IPS-20b (cell line): Measurements from ENCODE around the gene CERKL.

Experiments
- H3K27ac ChIP-seq: one replicate; pipeline ENCODE4 v1.5.1; 2013; ENCODE audit warnings: low read length
- H3K27me3 ChIP-seq: 2 replicates; pipeline ENCODE4 v1.6.1; 2013; ENCODE audit warnings: mild to moderate bottlenecking, low read length, inconsistent platforms; ENCODE audit not compliant: insufficient read depth
- H3K36me3 ChIP-seq: 2 replicates; pipeline ENCODE4 v1.6.1; 2013; ENCODE audit warnings: low read depth, mild to moderate bottlenecking, inconsistent platforms, low read length, moderate library complexity; ENCODE audit not compliant: insufficient read depth
- H3K4me1 ChIP-seq: 2 replicates; pipeline ENCODE4 v1.6.1; 2013; ENCODE audit warnings: mild to moderate bottlenecking, control low read depth, inconsistent platforms, low read length, moderate library complexity; ENCODE audit not compliant: insufficient read depth
- H3K4me3 ChIP-seq: 2 replicates; pipeline ENCODE4 v1.5.1; 2013; ENCODE audit warnings: mild to moderate bottlenecking, low read length, inconsistent platforms
- H3K9ac ChIP-seq: 2 replicates; pipeline ENCODE4 v1.6.1; 2013; ENCODE audit warnings: low read depth, mild to moderate bottlenecking, inconsistent platforms, low read length, moderate library complexity
- H3K9me3 ChIP-seq: 2 replicates; pipeline ENCODE4 v1.6.1; 2013; ENCODE audit warnings: mild to moderate bottlenecking, low read depth, low read length, inconsistent platforms; ENCODE audit not compliant: insufficient read depth

Gene CERKL

DNA sequence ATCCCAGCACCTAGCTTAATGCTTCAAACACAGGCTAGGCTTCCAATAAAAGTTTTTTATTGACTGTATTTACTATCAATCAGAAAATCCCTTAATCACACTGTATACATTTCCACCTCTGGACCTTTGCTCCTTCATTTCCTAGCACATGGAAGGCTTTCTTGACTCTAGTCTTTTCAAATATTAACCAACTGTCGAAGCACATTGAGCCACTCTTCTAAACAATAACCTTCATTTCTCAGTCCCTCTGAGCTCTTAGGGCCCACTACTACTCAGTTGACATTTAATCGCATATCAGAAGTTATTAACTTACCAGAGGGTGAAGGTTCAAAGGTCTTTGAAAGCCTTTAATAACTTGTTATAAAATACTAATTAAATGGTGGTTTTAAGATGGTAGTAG is 37.4 kb downstream of the CERKL start:
- H3K4me3 ChIP-seq, result no peak overlapping the region

GRCh38 chr2:181616715-181617114 is 40.2 kb downstream of the CERKL start:
- Histone ChIP-seq H3K9ac (no peak overlapping the region), H3K27ac (no peak overlapping the region), H3K4me3 (no peak overlapping the region), H3K9me3 (no peaks in the 10 kb centered on the region), H3K27me3 (no peaks in the 10 kb centered on the region), H3K36me3 (no peaks in the 10 kb centered on the region), H3K4me1 (no peaks in the 10 kb centered on the region)

More for the DNA sequence above, 37.4 kb downstream of the CERKL start:
- Histone ChIP-seq H3K9ac (no peak overlapping the region), H3K9me3 (no peaks in the 10 kb centered on the region), H3K27ac (no peak overlapping the region), H3K36me3 (no peaks in the 10 kb centered on the region), H3K27me3 (no peaks in the 10 kb centered on the region), H3K4me1 (no peaks in the 10 kb centered on the region)

- H3K9ac ChIP-seq, result no peak overlapping the region
Measured at GRCh38 chr2:181614874-181615638, 41.8 kb downstream of the CERKL start.

GRCh38 chr2:181613241-181613640 is 43.7 kb downstream of the CERKL start:
- Histone ChIP-seq H3K9me3 (no peaks in the 10 kb centered on the region), H3K27ac (no peak overlapping the region), H3K9ac (no peak overlapping the region), H3K4me1 (no peaks in the 10 kb centered on the region), H3K4me3 (no peak overlapping the region), H3K36me3 (no peaks in the 10 kb centered on the region), H3K27me3 (no peaks in the 10 kb centered on the region)

More at GRCh38 chr2:181614874-181615638, 41.8 kb downstream of the CERKL start:
- H3K4me3 ChIP-seq, result no peak overlapping the region
- no peaks in the 10 kb centered on the region for H3K36me3 ChIP-seq
- no peaks in the 10 kb centered on the region for H3K27me3 ChIP-seq
- H3K4me1 ChIP-seq, result no peaks in the 10 kb centered on the region
- H3K9me3 ChIP-seq, result no peaks in the 10 kb centered on the region
- no peak overlapping the region for H3K27ac ChIP-seq

DNA sequence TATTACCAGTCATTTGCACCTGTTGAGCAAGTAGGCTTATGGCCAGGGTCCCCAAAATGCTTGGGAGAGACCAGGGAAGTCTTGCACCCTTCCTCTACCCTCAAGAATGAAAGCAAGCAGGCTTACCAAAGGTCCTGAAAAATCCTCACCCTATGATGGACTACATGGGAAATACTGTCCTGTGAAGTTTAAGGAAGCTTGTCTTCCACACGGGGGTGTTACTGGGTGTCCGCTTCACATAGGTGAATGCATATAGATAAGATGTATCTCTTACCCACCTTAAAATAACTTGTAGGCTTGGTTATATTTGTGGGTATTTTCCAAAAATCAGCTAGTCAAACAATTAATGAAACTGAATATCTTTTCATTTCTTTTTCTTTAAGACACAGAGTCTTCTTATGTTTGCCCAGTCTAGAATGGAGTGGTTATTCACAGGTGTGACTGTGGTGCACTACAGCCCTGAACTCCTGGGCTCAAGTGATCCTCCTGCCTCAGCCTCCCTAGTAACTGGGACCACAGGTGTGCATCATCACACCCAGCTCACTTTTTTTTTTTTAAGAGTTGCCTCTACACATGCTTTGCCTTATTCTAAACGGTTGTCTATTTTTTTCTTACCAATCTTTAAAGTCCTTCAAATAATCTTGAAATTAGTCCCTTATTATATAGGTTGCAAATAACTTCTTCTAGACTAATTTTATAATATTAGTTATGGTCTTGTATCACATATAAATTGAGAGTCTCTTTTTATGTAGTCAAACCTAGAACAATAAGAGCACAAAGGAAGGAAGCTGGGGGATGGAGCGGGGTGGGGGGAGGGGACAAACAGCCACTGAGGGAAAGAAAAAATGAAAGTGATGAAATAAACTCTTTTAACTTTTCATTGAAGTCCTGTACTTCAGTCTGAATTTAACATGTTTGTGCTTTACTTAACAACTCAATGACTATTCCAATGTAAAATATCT is 49.0 kb downstream of the CERKL start:
- no peak overlapping the region for H3K27ac ChIP-seq
- H3K9me3 ChIP-seq, result no peaks in the 10 kb centered on the region
- H3K27me3 ChIP-seq, result no peaks in the 10 kb centered on the region
- no peaks in the 10 kb centered on the region for H3K36me3 ChIP-seq
- no peaks in the 10 kb centered on the region for H3K4me1 ChIP-seq
- H3K4me3 ChIP-seq, result no peak overlapping the region
- H3K9ac ChIP-seq, result no peak overlapping the region

- no peaks in the 10 kb centered on the region for H3K27me3 ChIP-seq
- no peak overlapping the region for H3K4me3 ChIP-seq
- H3K27ac ChIP-seq, result no peak overlapping the region
- H3K36me3 ChIP-seq, result no peaks in the 10 kb centered on the region
- H3K4me1 ChIP-seq, result no peaks in the 10 kb centered on the region
- H3K9me3 ChIP-seq, result no peaks in the 10 kb centered on the region
- no peak overlapping the region for H3K9ac ChIP-seq
Measured at GRCh38 chr2:181605889-181606837, 50.7 kb downstream of the CERKL start.

DNA sequence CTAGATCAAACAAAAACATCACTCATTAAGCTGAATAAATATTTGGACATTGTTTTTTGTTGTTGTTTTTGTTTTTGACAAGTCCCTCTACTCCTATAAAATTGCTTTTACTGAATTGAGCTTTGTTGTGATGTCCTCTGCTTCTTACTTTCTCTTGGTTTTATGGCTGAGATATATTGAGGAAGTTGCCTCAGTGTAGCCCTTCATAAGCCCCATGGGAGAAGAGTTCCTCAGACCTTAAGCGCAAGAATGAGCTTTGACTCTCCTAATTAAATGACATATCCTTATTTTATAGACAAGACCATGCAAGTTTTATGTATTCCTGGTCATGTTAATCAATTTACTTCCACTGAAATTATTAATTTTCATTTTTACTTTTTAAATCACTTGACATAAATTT is 54.9 kb downstream of the CERKL start:
- Histone ChIP-seq H3K27me3 (no peaks in the 10 kb centered on the region), H3K9me3 (no peaks in the 10 kb centered on the region), H3K36me3 (no peaks in the 10 kb centered on the region), H3K27ac (no peak overlapping the region), H3K4me1 (no peaks in the 10 kb centered on the region), H3K9ac (no peak overlapping the region), H3K4me3 (no peak overlapping the region)

- Histone ChIP-seq H3K36me3 (no peaks in the 10 kb centered on the region), H3K4me3 (no peak overlapping the region), H3K9me3 (no peaks in the 10 kb centered on the region), H3K27ac (no peak overlapping the region), H3K4me1 (no peaks in the 10 kb centered on the region), H3K27me3 (no peaks in the 10 kb centered on the region), H3K9ac (no peak overlapping the region)
Measured at GRCh38 chr2:181596556-181596955, 60.3 kb downstream of the CERKL start.

DNA sequence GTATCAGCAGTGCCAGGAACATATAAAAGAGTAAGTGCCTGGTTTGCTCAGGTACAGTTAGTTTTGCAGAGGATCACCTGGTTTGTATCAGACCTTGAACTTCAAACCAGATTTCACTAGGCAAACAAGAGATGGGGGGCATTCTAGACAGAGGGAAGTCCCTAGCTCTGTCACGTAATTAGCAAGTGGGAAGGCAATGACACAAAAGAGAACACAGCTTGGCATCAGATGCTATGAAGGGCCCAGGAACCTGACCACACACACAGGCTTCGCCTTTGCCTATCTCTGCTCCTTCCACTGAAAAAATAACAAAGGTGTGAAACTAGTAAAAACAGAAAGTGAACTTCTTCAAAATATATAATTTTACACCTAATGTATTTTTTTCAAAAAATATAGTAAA is 62.6 kb downstream of the CERKL start:
- Histone ChIP-seq H3K9me3 (no peaks in the 10 kb centered on the region), H3K36me3 (no peaks in the 10 kb centered on the region), H3K27me3 (no peaks in the 10 kb centered on the region), H3K9ac (no peak overlapping the region), H3K27ac (no peak overlapping the region), H3K4me1 (no peaks in the 10 kb centered on the region), H3K4me3 (no peak overlapping the region)

DNA sequence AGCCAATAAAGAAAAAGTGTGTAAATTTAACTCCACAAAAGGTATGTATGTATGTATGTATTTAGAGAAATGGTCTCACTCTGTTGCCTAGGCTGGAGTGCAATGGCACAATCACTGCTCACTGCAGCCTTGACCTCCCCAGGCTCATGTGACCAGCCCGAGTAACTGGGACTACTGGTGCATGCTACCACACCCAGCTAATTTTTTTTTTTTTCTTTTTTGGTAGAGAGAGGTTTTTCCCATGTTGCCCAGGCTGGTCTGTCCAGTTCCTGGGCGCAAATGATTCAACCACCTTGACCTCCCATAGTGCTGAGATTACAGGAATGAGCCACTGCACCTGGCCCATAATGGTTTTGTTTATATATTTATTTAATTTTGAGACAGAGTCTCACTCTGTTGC is 67.1 kb downstream of the CERKL start:
- no peaks in the 10 kb centered on the region for H3K36me3 ChIP-seq
- H3K4me3 ChIP-seq, result no peak overlapping the region
- H3K9ac ChIP-seq, result no peak overlapping the region
- no peaks in the 10 kb centered on the region for H3K9me3 ChIP-seq
- no peaks in the 10 kb centered on the region for H3K27me3 ChIP-seq
- peaks cover 11% of the 10 kb centered on the region; the same call in 1 of the 2 replicates for H3K4me1 ChIP-seq
- H3K27ac ChIP-seq, result no peak overlapping the region

GRCh38 chr2:181588546-181588945 is 68.4 kb downstream of the CERKL start:
- H3K27ac ChIP-seq, result no peak overlapping the region
- no peak overlapping the region for H3K4me3 ChIP-seq
- no peaks in the 10 kb centered on the region for H3K9me3 ChIP-seq
- peaks cover 11% of the 10 kb centered on the region; the same call in 1 of the 2 replicates for H3K4me1 ChIP-seq
- no peaks in the 10 kb centered on the region for H3K27me3 ChIP-seq
- no peak overlapping the region for H3K9ac ChIP-seq
- no peaks in the 10 kb centered on the region for H3K36me3 ChIP-seq
